EH (cell line): ENCODE data around the gene LRSAM1.

Experiments
- DNase-seq: peaks from one replicate; pipeline ENCODE4 v3.0.0-alpha.2; 2015; ENCODE audit warnings: low read depth

LRSAM1 gene

GRCh38 chr9:127516835-127517607, 65.7 kb downstream of the LRSAM1 start:
- no peak for DNase-seq

DNA sequence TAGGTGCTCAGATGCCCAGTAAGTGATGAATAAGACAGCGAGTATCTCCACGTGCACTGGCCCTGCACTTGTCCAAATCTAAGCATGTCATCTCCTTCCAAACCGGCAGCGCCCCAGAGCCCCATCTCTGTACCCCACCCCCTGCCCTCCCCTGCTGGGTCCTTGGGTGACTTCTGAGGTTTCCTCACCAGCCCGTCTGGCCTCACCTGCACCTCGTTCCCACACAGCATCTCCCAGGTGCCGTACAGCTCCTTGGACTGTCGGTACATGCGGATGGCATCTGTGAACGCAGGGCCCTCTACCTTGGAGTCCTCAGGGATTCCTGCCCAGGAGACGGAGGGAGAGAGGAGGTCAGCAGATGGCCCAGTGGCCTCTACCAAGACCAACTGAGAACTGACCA, 66.3 kb downstream of the LRSAM1 start:
- DNase-seq: no peak

DNA sequence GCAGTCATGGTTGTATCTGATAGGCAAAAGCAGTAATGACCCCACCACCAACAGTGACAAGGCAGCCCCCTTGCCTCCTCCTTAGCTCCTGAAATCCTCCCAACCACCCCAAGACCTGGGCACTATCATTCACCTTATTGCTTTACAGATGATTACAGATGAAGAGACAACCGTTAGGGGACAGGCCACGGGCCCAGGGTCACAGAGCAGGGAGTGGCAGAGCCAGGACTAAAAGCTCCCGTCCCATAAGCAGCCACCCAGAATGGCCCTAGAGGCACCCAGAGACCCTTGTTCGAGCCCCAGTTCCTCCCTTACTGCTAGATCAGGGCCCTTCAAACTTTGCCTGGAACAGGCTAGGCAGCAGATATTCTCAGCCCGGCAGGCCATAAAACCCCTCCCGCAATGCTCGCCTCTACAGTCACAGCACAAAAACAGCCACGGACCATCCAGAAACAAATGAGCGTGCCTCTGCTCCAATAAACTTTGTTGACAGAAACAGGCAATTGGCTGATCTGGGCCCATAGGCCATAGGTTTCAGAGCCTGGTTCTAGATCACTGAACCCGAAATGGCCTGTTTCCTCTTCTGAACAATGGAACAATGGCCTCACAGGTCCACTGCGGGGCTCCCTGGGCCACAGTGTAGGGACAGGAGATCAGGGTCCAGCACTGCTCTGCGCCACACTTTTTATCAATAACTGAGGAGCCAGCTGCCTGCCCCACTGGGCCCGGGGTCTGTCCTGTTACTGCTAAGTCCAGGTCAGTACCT, 67.0 kb downstream of the LRSAM1 start:
- no peak for DNase-seq

DNA sequence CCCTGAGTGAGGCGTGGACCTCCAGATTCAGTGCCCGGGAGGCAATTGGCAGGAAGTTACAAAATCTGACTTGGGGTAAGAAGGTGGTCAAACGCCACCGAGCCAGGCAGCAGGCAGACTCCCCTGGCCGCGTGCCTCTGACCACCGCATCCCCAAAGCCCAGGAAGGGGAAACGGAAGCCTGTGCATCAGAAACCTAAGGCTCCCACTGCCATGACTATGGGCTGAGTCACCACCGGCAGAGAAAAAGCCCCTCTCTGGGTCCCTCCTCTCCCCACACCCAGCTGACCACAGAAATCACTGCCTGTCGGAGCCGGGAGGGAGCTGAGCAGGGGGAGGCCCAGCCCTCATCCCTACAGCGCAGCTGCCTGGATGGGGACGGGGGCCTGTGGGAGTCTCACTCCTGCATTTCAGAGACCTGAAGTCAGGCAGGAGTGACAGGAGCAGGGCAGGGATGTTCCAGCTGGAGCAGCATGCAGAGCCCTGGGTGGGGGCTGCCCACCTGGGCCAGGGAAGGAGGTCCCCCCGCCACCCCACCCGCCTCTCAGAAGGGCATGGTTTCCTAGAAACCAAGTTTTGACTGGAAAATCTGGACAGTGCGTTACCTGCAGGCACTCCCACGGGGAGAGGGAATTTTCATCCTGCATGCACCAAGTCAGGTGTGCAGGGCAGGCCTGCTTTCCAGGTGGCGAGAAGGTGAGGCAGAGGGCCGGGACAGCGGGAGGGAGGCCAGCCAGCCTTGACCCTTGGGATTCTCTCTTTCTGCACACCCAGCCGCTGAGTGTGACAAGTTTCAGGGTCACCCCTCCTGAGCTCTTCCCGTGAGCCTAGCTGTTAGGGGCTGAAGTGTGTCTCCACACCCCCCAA, 68.2 kb downstream of the LRSAM1 start:
- peak; percentile 99 for DNase-seq

DNA sequence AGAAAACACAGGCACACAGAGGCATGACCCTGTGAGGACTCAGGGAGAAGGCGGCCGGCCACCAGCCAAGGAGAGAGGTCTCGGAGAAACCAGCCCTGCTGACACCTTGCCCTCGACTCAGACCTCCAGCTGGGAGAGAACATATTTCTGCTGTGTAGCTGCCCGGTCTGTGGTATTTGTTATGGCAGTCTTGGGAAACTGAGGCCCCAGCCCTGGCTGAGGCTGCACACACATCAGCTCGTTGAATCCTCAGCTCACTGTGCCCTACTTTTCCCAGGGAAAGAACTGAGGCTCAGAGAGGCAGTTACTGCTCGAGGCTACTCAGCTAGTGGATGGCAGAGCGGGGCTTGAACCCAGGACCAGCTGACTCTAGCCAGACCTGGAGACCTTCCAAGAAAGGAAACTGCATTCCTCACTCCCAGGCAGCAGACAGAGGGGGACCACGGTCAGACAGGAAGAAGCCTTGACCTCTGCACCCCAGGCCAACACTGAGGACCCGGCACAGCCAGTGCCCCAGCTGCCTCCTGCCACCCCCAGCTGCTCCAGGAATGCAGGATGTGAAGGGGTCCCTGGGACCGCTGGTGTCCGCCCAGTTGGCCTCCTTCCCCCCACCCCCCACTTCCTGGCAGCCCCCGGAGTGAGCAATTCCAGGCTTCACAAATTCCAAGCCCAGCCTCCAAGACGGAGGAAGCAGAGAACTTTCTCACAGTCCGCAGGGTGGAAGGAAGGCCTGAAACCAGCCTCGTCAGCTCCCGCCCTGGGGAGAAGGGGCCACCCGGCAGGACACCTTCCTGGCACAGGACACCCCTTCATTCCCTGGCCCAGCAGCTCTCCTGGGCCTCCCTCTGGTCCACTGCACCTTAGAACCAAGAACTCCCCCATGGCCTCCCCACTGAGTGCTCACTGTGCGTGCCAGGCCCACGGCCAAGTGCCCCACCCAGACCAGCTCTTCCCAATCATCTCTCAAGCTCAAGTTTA, 69.9 kb downstream of the LRSAM1 start:
- DNase-seq: peak; percentile 97

DNA sequence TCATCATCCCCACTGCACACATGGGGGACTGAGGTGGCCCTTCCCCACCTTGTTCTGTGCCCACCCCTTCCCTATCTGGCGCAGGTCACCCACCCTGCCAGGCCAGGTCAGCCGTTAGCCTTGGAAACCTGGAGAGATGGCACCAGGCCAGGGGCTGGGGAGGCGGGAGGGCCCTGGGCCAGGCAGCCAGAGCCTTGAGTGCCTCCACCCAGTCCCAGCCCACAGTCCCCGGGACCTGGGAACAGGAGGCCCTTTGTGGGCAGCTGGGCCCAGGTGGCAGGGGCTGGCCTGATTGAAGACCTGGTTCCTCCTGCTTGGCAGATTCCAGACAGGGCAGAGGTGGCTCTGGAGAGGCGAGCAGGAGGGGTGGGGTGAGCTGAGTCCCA, 70.6 kb downstream of the LRSAM1 start:
- DNase-seq: no peak

DNA sequence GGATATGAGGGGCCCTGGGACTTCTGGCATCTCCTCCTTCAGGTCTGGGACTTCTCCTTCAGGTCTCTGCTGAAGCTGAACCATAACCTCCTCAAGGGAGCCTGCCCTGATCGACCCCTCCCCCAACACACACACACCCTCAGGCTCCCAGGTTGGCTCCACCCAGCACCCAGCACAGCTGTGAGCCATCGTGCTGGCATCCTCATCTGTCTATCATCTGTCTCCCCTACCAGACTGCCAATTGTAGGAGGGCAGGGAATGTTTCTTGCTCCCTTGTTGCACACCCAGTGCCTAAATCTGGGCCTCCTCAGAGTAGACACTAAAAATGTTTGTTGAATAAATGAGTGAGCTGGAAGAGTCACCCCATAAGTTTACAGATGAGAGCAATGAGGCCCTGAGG, 71.4 kb downstream of the LRSAM1 start:
- peak; percentile 76 for DNase-seq

- DNase-seq: peak; percentile 54
Observed at GRCh38 chr9:127523312-127523851, 72.1 kb downstream of the LRSAM1 start.

DNA sequence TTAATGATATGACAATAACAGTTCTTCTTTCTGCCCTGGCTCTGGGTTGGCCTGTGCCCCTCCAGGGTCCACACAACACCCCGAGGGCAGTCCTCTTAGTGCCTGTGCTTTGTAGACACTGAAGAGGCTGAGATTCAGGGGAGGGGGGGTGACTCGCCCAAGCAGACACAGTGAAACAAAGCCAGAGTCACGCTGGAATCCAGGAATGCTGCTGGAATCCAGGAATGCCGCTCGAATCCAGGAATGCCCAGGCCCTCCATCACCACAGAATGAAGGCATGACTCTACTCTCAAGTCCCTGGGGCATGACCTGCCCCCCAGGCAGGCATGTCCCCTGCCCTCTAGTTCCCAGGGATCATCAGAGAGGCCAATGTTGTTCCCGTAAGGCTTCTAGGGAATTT, 73.1 kb downstream of the LRSAM1 start:
- DNase-seq: peak; percentile 95

DNA sequence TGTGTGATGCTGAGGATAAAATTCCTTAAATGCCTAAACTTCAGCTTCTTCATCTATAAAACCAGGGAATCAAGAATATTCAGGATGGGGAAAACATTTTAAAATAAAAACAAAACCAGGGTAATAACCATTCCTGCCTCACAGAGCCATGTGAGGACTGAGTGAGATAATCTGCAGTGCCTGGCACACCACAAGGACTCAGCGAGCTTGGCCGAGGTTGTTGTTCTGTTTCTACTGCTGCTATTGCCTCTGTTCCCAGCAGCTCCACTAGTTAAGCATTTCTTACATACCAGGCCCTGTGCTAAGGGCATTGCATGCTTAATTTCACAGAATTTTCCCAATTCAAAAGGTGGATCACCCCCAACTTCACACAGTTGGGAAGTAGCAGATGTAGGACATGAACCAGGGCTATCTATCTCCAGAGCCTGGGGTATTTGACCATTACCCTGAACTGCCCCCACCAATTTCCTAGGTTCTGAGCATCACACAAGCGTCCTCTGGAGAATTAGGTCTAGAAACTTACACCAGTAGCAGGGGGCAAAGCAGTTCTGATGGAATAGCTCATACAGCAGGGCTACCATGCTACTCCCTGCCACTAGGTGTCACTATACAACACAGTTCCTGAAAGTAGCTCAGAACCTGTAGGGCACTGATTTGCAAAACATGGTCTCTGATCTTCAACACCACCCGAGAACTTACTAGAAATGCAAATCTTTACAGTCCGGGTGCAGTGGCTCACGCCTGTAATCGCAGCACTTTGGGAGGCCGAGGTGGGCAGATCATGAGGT, 74.3 kb downstream of the LRSAM1 start:
- peak; percentile 74 for DNase-seq

DNA sequence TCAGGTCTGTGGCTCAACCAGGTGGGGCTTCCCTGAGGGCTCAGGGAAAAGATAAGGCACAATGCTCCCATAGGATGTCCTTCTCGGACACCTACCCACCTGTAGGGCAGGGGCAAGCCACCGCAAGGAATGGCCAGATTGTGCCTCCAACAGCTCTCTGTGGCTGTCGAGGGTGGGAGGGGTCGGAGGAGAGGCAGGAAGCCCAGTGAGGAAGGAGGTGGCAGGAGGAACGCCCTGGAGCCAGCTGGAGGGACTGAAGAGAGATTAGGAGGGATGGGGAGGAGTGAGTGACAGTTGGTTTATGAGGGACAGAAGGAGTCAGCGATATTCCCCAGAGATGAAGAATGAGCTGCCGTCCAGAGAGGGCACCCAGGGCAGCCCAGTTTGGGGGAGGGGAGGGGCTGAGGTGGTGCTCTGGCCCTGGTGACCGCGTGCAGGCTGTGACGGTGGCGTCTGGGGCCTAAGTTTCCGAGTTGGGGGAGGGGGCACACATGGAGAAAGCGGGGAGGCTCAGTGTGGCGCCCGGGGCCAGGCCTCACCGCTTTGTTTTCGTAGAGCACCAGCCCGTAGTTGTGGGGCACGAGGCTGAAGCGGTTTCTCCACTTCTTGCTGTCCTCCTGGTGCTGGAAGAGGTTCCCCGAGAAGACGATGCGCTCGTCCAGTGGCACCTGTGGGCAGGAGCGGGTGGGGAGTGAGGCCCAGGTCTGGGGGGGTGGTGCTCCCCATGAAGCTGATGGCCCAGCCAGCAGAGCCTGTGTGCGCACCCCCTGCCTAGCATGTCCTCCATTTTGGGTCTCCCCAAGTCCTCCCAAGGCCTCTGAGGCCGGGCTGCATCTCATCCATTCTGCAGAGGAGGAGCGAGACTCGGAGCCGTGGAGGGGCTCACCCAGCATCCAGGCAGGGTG, 75.6 kb downstream of the LRSAM1 start:
- no peak for DNase-seq

- DNase-seq: no peak
Observed at GRCh38 chr9:127527560-127528268, 76.4 kb downstream of the LRSAM1 start.

DNA sequence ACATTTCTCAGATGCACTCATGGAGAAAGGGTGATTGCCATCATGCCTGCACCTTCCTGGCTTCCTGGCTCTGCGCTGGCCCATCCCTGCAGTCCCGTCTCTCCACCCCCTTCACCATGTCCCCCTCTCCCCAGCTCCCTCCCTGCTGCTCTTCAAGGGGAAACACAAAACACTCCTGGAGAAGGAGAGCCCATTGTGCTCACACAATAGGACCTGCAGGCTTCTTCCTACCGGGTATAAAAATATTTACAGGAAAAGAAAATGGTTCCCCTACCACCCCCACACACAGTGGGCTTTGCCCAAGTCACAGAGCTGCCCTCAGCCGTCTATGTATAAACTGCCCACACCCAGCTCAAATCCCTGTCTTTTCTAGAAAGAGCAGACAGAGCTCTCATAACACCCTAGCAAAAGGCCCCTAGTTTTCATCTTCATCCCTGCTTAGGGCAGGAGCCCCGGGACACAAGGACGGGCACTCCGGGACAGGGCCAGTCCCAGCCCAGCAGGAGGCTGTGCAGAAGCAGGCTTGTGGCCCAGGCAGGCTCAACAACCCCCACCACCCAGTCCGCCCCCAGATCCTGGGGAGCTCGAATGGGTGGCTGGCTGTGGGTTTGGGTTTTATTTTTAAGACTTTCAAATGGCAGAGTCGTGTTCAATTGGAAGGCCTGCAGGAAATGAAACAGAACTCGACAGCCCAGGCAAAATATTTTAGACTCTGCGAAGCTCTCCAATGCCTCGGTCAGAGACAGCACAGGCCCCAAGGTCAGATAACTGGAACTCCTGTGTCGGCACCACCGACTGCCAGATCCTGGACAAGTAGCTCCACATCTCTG, 77.3 kb downstream of the LRSAM1 start:
- no peak for DNase-seq

- DNase-seq: no peak
Observed at GRCh38 chr9:127529671-127530070, 78.4 kb downstream of the LRSAM1 start.

GRCh38 chr9:127530206-127530941, 79.1 kb downstream of the LRSAM1 start:
- DNase-seq: no peak

GRCh38 chr9:127531676-127532075, 80.4 kb downstream of the LRSAM1 start:
- peak; percentile 46 for DNase-seq
